ENCODE measurements around the gene U2AF2.
A peak's percentile ranks its signal among the peaks of the same experiment; 100 is the strongest.

U2AF2 gene

DNA sequence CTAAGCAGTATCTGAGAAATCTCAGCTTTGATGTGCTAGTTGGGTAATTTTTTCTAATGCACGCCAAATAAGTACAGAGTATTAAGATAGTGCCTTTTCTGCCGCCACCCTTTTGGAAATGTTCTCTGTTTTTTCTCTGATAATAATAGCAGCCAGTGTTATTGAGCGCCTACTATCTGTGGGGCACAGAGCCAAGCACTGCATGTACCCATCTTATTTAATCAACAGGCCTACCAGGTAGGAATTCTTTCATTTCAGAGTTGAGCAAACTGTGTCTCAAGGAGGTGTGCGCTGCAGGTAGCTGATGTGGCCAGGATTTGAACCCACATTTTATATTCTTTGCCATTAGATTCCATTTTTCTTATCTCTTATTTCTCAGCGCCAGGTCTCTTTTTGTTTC is 21.5 kb downstream of the U2AF2 start:
- DNase-seq (ENCODE audit: low read depth), result no peak

DNA sequence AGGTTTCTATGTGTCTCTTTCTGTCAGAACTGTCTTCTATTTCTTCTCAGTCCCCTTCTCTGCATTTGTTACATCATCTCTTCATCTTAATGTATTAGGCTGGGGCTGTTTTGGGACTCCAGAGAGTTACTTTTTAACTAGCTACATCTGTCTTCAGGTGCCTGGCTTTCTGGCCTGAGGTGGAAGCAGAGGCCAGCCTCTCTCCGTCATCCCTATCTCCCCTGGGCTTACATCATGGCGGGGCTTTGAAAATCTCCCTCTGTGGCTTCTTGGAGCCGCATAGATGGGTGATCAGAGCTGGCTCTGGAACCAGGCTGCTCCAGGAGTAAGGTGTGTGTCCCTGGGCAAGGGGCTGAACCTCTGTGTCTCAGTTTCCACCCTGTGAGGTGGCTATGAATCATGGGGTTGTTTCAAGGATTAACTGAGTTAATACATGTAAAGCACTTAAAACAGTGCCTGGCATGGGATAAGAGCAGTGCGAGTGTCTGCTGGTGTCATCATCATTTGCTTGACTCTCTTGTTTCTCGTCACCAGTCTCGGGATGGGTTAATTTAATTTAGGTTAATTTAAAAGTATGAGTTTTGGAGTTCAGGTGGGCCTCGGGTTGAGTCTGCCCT is 22.2 kb downstream of the U2AF2 start:
- no peak for DNase-seq (ENCODE audit: low read depth)

DNA sequence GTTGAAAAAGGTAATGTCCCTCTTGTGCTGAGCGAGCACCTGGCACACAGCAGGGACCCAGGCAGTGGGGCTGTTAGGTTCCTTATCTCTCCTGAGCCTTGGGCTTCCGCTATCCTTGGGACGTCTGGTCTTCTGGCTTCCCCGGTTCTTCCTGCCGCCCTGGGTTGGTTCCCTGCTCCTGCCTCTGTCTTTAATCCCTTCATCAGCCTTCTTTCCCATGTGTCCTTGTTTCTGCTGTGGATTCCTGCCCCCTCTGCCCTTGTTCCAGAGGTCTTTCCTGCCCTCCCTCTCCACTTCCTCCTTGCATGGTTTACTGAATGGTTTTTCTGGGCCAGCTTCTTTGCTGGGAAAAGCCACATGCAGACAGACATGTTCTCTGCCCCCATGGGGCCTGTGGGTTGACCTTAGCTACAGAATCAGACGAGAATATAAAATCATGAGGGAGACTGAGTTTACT is 22.8 kb downstream of the U2AF2 start:
- DNase-seq (ENCODE audit: low read depth), result no peak

DNA sequence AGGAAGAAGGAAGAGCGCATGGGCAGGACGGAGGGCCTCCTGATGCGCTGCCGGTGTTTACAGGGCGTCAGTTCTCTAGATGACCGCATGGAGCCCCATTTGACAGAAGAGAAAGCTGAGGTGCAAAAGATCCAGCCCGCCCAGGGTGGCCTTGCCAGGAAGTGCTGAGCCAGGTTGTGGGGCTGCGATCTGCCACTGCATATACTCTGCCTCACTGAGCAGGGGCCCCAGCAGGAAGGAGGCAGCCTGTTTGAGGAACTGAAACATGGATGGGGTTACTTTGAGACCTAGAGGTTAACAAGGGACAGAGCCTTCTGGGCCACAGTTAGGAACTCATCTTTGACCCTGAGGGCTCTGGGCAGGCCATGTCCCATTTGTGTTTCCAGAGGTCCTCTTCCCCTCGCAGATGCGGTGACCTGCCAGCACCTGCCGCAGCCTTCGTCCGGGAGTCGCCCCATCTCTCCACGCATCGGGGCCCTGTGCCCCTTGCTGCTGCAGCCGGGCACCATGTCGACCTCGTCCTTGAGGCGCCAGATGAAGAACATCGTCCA is 23.4 kb downstream of the U2AF2 start:
- DNase-seq (ENCODE audit: low read depth), result no peak

DNA sequence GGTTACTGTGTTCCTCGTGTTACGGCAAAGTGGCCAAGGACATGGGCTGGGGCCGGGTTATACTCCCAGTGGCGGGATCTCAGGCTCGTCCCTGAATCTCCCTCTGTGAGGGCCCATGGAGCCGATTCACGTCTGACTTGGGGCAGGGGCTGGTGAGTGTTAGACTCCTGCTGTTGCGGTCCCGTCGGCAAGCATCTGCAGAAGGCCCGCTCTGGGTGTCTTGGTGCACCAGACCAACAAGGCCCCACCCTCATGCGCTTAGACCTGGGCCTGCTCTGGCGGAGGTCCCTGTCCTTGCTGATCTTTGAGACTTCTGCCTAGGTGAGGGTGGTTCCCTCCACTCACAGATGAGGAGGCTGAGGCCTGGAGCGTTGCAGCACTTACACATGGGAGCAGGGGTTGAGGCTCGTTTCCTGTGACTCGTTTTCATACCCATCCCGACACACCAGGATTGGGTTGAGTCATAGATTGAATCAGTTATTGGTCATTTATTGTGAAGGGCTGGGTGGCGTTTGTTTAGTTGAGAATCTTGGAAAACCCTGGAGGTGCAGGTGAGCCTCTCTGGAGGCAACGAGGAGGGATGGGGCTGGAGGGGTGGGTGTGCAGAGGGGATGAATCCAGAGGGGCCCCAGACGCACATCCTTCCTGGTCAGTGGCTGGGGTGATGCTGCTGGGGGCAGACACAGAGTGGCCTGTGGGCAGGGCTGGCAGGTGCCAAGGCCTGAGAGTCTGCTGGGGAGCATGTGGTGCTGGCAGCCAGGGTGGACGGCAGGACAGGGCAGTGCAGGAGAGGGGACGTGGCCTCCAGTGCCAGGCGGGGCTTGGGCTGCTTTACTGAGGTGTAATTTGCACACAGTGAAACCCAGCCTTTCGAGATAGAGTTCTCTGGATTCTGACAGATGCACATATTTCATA is 24.8 kb downstream of the U2AF2 start:
- DNase-seq (ENCODE audit: low read depth), result peak; percentile 43

DNA sequence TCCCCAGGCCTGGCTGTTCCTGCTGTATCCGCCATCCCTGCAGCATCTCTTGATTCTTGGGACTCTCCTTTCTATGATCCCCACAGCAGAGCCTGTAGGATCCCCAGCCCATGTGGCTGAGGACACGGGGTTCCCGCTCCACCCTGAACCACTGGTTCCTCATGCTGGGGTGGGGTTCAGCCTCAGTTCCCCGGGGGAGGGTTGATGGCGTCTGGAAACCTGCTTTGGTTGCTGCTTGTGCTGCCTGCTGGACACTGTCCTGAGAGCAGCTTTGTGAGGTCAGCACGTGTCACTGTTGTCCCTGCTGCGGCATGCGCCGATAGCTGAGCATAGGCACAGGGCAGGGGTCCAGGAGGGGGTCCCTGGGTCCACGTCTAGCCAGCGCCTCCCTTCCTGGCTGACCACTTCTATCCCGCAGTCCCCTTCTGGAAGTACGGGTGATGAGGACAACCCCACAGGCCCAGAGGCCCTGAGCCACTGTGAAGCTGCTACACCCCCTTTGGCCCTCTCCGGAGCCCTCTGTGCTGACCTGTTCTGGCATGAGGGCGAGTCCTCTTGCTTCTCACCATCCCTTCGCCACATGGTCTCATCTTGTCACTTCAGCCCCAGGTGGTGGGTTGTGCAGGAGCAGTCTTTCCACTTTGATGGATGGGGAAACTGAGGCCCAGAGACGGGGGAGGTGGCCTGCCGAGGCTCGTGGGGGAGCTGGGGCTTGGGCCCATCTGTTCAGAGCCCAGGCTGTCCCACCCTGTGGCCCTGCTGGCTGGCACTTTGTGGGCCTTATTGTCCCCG is 25.7 kb downstream of the U2AF2 start:
- no peak for DNase-seq (ENCODE audit: low read depth)

DNA sequence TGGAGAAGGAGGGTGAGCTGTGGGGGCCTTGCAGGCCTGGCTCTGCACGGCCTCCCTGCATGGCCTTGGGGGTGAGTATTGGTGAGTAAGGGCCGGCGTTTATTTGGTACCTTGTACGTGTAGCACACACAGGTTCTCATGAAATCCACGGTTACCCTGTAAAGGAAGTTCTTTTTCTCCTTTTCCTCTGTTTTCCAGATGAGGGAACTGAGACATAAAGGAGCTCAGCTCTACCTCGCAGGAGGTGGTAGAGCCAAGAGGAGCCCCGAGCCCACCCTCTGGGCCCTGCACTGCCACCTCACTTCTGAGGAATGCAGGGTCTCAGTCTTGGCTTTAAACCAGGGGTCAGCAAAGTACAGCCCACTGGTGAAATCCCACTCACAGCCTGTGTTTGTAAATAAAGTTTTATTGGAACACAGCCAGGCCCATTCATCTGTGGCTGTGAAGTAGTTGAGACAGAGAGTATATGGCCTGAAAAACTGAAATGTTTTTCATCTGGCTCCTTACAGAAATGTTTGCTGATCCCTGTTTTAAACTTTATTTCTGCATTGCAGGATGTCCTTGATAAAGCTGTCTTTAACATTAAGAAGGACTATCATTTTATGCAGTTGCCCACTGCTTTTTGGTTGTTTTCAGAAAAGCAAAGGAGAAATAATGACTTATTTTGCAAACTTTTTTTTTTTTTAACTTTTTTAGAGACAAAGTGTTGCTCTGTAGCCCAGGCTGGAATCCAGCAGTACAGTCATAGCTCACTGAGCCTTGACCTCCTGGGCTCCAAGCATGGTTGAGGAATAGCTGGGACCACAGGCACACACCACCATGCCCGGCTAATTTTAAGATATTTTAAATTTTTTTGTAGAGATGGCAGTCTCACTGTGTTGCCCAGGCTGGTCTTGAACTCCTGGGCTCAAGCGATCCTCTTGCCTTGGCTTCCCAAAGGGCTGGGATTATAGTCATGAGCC is 26.6 kb downstream of the U2AF2 start:
- no peak for DNase-seq (ENCODE audit: low read depth)

DNA sequence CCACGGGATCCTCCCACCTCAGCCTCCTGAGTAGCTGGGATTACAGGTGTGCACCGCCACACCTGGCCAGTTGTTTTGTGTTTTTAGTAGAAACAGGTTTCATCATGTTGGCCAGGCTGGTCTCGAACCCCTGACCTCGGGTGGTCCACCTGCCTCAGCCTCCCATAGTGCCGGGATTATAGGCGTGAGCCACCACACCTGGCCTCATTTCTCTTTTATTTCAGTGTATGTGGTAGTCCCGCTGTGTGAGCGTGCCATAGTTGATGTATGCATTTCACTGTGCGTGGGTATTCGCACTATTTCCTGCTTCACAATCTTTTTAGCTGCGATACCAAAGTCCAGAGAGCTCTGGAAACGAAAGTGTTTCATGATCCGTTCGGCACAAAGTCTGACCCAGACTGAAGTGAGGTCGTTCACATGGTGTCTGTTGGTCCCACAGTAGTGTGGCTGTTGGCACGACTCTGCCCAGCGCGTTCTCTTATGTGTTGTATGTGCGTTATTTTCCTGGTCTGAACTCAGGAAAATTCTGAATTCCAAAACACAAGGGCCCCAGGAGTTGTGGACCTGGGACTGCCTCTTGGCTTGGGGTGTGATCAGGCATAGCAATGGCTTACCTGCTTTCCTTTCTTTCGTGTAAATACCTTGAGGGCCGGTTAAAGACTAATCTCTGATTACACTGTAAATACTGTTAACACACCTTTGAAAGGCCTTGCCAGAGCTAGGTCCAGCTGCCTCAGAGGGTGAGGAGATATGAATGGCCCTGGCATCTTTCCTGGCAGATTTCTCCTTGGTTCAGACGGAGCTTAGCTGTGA is 28.8 kb downstream of the U2AF2 start:
- DNase-seq (ENCODE audit: low read depth), result no peak

DNA sequence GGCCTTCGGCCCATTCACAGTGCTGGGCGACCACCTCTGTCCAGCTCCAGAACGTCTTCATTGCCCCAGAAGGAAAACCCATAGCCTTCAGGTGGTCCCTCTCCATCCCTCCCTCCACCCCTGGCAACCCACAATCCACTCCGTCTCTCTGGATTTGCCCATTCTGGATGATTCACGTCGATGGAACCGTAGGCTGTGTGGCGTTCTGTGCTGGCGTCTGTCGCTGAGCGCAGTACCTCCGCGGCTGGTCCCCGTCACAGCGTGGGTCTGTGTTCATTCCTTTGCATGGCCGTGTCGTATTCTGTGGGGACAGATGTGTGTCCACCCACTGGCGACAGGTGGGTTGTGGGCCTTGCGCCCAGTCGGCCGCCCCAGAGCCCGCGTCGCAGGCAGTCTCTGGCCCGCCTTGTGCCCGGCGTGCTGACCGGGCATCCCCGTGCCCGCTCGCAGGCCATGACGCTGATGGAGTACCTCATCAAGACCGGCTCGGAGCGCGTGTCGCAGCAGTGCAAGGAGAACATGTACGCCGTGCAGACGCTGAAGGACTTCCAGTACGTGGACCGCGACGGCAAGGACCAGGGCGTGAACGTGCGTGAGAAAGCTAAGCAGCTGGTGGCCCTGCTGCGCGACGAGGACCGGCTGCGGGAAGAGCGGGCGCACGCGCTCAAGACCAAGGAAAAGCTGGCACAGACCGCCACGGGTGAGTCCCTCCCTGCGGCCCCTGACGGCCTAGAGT is 30.3 kb downstream of the U2AF2 start:
- DNase-seq (ENCODE audit: low read depth), result no peak

DNA sequence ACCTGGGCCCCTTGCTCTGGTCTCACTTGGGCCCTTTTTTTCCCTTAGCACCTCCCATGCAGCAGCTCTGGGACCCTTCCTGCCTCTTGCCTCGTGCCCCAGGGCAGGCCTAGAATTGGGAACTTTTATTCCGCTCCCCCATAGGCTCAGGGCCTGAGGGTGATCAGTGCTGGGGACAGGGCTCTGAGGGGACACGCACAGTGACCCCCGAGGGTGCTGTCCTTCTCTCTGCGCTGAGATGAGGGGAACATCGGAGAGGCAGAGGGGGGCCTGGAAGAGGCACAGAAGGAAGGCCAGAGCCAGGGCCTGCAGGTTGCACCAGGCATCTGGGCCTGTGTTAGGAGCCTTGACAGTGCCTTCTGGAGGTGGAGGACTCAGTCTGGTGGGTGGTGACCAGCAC is 30.9 kb downstream of the U2AF2 start:
- DNase-seq (ENCODE audit: low read depth), result no peak

DNA sequence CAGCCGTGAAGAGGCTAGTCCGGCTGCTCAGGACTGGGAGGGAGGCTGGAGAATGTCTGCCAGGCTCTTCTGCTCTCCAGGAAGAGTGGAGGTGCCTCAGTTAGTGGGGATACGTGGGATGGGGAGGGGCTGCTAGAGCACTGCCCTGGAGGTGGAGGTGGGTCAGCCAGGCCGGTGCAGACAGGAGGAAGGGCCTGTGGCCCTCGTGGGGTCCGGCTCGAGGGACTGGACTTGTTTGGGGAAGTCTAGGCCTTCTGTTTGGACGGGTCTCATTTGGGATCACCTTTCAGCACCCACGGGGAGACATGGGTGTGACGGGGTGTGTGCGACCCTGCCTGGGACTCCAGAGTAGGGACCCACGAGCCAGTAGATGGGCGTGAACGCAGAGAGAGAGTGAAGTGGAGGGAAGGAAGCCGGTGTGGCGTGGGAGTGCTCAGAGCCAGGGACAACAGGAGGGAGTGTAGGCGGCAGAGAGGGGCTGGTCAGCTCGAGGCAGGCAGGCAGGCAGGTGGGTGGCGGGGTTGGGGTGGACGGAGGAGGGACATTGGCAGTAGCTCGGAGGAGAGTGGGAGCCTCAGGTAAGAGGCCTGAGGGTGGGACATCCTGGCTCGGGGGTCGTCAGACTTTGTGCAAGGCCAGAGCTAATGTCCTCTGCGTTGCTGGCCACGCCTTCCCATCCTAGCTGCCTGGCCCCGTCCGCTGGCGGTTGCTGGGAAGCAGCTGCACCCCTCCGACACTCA is 31.6 kb downstream of the U2AF2 start:
- DNase-seq (ENCODE audit: low read depth), result no peak

DNA sequence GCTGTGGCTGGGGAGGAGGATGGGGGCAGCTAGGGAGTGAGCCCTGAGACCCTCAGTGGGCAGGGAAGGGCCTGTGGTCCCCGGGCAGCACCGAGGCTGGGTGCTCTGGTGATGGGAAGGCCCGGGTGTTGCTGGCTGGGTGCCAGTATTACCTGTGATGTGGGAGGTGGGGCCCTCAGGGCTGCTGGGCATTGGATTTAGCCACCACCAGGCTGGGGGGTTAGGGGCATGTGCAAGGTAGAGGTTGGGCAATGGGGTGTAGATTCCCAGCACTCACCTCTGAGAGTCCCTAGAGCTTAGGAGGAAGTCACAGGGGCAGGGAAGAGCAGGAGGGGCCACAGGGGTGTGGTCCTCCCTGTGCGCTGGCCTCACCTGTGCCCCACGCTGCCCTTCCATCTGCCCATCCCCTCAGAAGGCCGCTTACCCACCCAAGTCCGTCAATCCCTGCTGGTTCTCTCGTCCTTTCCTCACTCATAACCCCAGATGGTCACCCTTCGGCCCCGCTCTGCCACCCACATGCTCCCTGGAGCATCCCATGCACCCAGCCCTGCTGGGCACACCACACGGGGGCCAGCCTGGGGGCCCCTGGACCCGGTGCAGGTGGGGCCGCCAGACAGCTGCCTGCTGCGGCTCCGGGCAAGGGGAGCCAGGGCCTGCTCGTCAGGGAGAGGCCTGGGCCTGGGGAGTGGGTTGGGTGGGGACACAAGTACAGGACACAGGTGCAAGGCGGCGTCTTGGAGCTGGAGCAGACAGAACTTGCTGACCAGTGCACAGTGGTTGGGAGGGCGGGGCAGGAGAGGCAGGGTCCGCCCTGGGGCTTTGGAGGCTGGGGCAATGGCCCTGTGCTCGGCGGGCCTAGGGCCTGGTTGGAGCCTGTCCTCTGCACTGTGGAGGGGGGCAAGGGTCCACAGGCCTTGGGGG is 32.7 kb downstream of the U2AF2 start:
- no peak for DNase-seq (ENCODE audit: low read depth)

DNA sequence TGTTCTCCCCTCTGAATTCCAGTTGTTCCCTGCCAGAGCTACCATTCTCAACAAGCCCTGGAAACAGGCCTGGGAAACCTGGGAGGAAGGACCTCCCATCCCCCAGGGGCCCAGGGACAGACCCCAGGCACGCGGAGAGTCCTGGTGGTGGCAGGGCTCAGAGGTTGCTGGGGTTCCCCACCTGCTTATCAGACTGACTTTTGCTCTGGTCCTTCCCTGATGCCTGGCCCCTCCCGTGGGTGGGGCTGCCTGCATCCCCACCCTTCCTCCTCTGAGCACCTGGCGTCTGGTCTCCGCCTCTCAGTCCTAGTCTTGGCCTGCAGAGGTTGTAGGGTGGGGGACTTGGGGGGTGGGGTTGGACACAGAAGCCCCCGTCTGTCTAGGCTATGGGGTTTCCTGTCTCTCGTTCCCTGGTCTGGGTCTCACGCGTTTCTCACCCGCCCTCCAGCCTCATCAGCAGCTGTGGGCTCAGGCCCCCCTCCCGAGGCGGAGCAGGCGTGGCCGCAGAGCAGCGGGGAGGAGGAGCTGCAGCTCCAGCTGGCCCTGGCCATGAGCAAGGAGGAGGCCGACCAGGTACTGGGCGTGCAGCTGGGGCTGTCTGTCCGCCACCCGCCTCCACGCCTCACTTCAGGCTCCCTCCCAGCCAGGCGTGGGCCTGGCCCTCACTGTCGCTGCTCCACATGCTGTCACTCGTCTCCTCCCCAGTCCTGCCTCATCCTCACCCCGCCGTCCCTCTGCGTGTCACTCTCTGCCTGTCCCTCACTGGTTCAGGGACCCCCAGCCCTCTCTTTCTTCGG is 33.8 kb downstream of the U2AF2 start:
- DNase-seq (ENCODE audit: low read depth), result no peak

DNA sequence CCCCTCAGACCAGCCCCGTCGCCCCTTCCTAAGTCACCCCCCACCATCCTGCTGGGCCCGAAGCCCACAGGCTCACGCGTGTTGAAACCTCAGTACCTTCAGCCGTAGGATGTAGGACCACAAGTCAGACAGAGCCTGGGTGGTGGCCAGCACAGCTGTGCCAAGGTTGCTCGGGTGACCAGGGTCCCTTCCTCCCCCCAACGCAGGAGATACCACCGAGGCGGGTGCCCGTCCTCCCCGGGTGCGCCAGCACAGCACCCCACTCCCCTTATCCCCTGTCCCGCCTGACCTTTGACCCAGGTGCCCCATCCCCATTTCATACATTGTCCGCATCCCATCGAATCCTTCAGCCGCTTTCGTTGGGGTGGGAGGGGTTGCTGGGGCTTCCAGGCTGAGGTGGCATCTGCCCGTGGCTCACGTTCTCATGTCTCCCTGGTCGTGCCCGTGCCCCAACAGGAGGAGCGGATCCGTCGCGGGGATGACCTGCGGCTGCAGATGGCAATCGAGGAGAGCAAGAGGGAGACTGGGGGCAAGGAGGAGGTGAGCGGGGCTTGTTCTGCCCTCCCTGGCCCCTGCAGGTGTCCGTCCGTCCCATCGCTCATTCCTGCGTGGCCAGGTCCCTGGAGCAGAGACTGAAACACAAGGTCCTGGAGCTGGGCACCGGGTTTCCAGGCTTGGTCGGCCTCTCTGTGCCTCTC is 34.7 kb downstream of the U2AF2 start:
- no peak for DNase-seq (ENCODE audit: low read depth)

DNA sequence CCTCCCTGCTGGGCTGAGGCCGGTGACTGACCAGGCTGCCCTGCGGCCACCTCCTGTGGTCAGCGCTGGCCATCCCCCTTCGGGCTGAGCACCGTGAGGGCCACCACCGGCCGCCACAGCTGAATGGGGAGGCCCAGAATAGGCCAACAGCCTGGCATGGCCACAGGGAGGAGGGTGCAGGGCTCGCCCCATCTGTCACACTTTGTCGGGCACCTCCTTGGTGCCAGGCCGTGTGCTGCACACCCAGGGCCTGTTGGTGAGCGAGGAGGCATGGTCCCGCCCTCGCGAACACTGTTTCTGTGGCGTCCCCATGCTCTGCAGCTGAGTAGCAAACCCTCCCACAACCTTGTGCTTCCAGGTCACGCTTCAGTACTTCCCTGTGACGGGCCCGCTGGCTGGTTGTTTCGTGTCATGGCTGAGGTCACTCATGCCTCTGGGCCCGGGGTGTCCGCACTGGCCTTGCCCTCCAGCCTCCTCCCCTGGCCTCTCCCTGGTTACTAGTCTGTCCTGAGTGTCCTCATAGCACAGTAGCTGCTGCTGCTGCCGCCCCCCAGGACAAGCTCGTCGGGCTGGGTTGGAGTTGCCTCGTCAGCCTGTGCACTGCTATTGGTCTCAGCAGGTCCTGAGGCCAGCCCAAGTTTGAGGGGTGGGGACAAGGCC is 35.4 kb downstream of the U2AF2 start:
- DNase-seq (ENCODE audit: low read depth), result no peak

Data from HS-5 (cell line).